Right cardiac atrium (tissue), 5 donors: ENCODE results near the gene MFRP. TPM values are rescaled to one million over a fixed set of nuclear protein-coding genes. Genes with fewer than 3 reads are reported as not detected.

ENCODE experiments used
- ATAC-seq, 2 donors: fragments of 200-7000 bp; cut with Tn5 transposase; one replicate each; pipeline versions ENCODE4 v1.8.0 to v1.9.1; 2020; ENCODE audit warnings: moderate library complexity in 2 of 2, mild to moderate bottlenecking in 1 of 2
- DNase-seq, 3 donors: peaks; one replicate each; pipeline ENCODE4 v3.0.0-alpha.2; 2020
- H3K27ac ChIP-seq: one replicate; pipeline ENCODE4 v1.5.1; 2013; ENCODE audit warnings: mild to moderate bottlenecking, low read length, control low read depth, moderate library complexity
- H3K27me3 ChIP-seq: one replicate; pipeline ENCODE4 v1.6.1; 2013; ENCODE audit not compliant: control insufficient read depth, insufficient read depth
- H3K4me1 ChIP-seq: one replicate; pipeline ENCODE4 v1.6.1; 2013; ENCODE audit warnings: low read length; ENCODE audit not compliant: control insufficient read depth, insufficient read depth
- H3K4me3 ChIP-seq: one replicate; pipeline ENCODE4 v1.5.1; 2013; ENCODE audit warnings: low read length, control low read depth
- H3K9me3 ChIP-seq: one replicate; pipeline ENCODE4 v1.6.1; 2013; ENCODE audit warnings: low read length; ENCODE audit not compliant: control insufficient read depth
- WGBS: extraction: QIAGEN DNeasy Blood & Tissue Kit; methylation state at CpG from one replicate; pipeline ENCODE4 v1.1.7; 2013; 5-methylcytosine and 5-hydroxymethylcytosine counted together
- intact Hi-C, 4 donors: fragments of 100-400 bp; cut with DNase I; formaldehyde crosslinking; loops; one replicate each; pipeline versions ENCODE4 v1.11.0 to v1.14.0; 2022 to 2023
- microRNA-seq, 2 donors: library from miRNA; unstranded; fragments of <30 nt; microRNA quantifications; one replicate each; pipeline ENCODE4 v1.2.0, GENCODE V29; 2020 to 2021
- polyA plus RNA-seq: library from polyadenylated mRNA; stranded (reverse); fragments of 200-250 nt; gene quantifications from one replicate; pipeline ENCODE4 v1.2.3, GENCODE V29; 2013
- total RNA-seq, 4 donors: library from RNA; stranded (reverse); fragmentation: NEBNext Ultra II Directional; extraction: Animal tissue kit (Norgen Biotek cat#: 25700); gene quantifications; one replicate each; pipeline ENCODE4 v1.2.1, GENCODE V29; 2021
- donor health status: healthy with polysubstance abuse.
- donor health status: DM: no; HTN: yes; CAD: no.
- donor health status: DM: no; HTN: no; CAD: no.
- donor health status: DM: no; HTN: yes; CAD: no; lungs with severe emphysema.
- donor health status: DM: yes; HTN: yes; CAD: no.

The MFRP gene
- total and polyA plus RNA-seq, 5 donors: 0.02 to 0.06 TPM; not detected in 3

GRCh38 chr11:119299416-119299815 is 47.1 kb downstream of the MFRP start:
- ATAC-seq (no peak), DNase-seq (no peak)
- WGBS: 95% methylated on average over 9 of the region's 9 CpGs
- Histone ChIP-seq H3K27me3 (no peaks in the 10 kb centered on the region), H3K9me3 (no peaks in the 10 kb centered on the region), H3K4me1 (no peaks in the 10 kb centered on the region), H3K27ac (peak overlapping the region; percentile 40), H3K4me3 (no peak overlapping the region)
- intact Hi-C loops: no loop called here

GRCh38 chr11:119298726-119299125 is 47.8 kb downstream of the MFRP start:
- Histone ChIP-seq H3K27ac (peak overlapping the region; percentile 32), H3K4me1 (no peaks in the 10 kb centered on the region), H3K9me3 (no peaks in the 10 kb centered on the region), H3K27me3 (no peaks in the 10 kb centered on the region), H3K4me3 (no peak overlapping the region)
- DNase-seq (peak; percentile 51 to 83 (median 77)), ATAC-seq (peak; percentile 72 to 82)
- 68% methylated on average over 2 of the region's 2 CpGs for WGBS
- intact Hi-C loops: no loop called here

- intact Hi-C loops: no loop called here
- ATAC-seq (no peak), DNase-seq (no peak)
- no peaks in the 10 kb centered on the region for H3K4me1 ChIP-seq
- WGBS: 58% methylated on average over 3 of the region's 3 CpGs
- peak overlapping the region; percentile 50 for H3K27ac ChIP-seq
- no peaks in the 10 kb centered on the region for H3K9me3 ChIP-seq
- H3K27me3 ChIP-seq: no peaks in the 10 kb centered on the region
- H3K4me3 ChIP-seq: no peak overlapping the region
These were observed 48.6 kb downstream of the MFRP start for GRCh38 chr11:119297938-119298337.

GRCh38 chr11:119295178-119295577 is 51.3 kb downstream of the MFRP start:
- no peak overlapping the region for H3K27ac ChIP-seq
- H3K9me3 ChIP-seq: no peaks in the 10 kb centered on the region
- DNase-seq (no peak), ATAC-seq (no peak)
- no peak overlapping the region for H3K4me3 ChIP-seq
- H3K27me3 ChIP-seq: no peaks in the 10 kb centered on the region
- H3K4me1 ChIP-seq: no peaks in the 10 kb centered on the region
- intact Hi-C loops: no loop called here
- 56% methylated on average over 3 of the region's 3 CpGs for WGBS

GRCh38 chr11:119293461-119293860 is 53.0 kb downstream of the MFRP start:
- H3K27me3 ChIP-seq: no peaks in the 10 kb centered on the region
- H3K27ac ChIP-seq: no peak overlapping the region
- intact Hi-C loops: no loop called here
- ATAC-seq (no peak), DNase-seq (no peak)
- H3K4me3 ChIP-seq: no peak overlapping the region
- WGBS: 95% methylated on average over 3 of the region's 3 CpGs
- no peaks in the 10 kb centered on the region for H3K4me1 ChIP-seq
- no peaks in the 10 kb centered on the region for H3K9me3 ChIP-seq

- ATAC-seq: no peak
- no peak overlapping the region for H3K4me3 ChIP-seq
- H3K4me1 ChIP-seq: no peaks in the 10 kb centered on the region
- WGBS: 98% methylated on average over 10 of the region's 10 CpGs
- no peak for DNase-seq
- no peaks in the 10 kb centered on the region for H3K27me3 ChIP-seq
- no peaks in the 10 kb centered on the region for H3K9me3 ChIP-seq
- no peak overlapping the region for H3K27ac ChIP-seq
- intact Hi-C loops: no loop called here
These were observed 55.5 kb downstream of the MFRP start for GRCh38 chr11:119290894-119291497.

Small RNA genes within 50 kb of the gene (microRNA-seq; reads per million reads assigned to microRNA genes)
- gene MIR6756: 0 reads per million in 2 donors

Other genes with a start within 250 kb of the MFRP start
- gene DPAGT1, start 244.9 kb downstream of the MFRP start, total RNA-seq: 10 to 100 TPM; 15.2 to 24.7 (median 23.9) TPM
- gene DPAGT1, start 244.9 kb downstream of the MFRP start, polyA plus RNA-seq: 14.4 TPM
- 10 to 100 TPM in 3 of 4 donors, 1 to 10 TPM in 1; 9.1 to 11.9 (median 11.0) TPM for gene C2CD2L, start 239.4 kb downstream of the MFRP start, total RNA-seq
- 9.2 TPM for gene C2CD2L, start 239.4 kb downstream of the MFRP start, polyA plus RNA-seq
- gene HINFP, start 225.1 kb downstream of the MFRP start, total RNA-seq: 10 to 100 TPM; 11.4 to 17.0 (median 15.4) TPM
- gene HINFP, start 225.1 kb downstream of the MFRP start, polyA plus RNA-seq: 8.4 TPM
- 1 to 10 TPM in 3 of 4 donors, under 1 TPM in 1; 0.86 to 1.8 (median 1.5) TPM for gene ABCG4, start 197.7 kb downstream of the MFRP start, total RNA-seq
- 1.4 TPM for gene ABCG4, start 197.7 kb downstream of the MFRP start, polyA plus RNA-seq
- 10 to 100 TPM; 18.7 to 25.2 (median 22.7) TPM for gene NLRX1, start 178.0 kb downstream of the MFRP start, total RNA-seq
- 12.8 TPM for gene NLRX1, start 178.0 kb downstream of the MFRP start, polyA plus RNA-seq
- under 1 TPM in 3 of 4 donors, not detected in 1; 0.48 to 0.66 (median 0.56) TPM for gene NHERF4, start 161.2 kb downstream of the MFRP start, total RNA-seq
- 0.11 TPM for gene NHERF4, start 161.2 kb downstream of the MFRP start, polyA plus RNA-seq
- gene CBL, start 140.4 kb downstream of the MFRP start, total RNA-seq: 10 to 100 TPM in 2 of 4 donors, 1 to 10 TPM in 2; 8.5 to 13.3 (median 10.3) TPM
- gene CBL, start 140.4 kb downstream of the MFRP start, polyA plus RNA-seq: 3.3 TPM
- 100 to 1,000 TPM in 2 of 4 donors, 10 to 100 TPM in 2; 95.1 to 127 (median 104) TPM for gene MCAM, start 29.6 kb downstream of the MFRP start, total RNA-seq
- gene MCAM, start 29.6 kb downstream of the MFRP start, polyA plus RNA-seq: 97.2 TPM
- 10 to 100 TPM; 12.7 to 19.6 (median 15.2) TPM for gene RNF26, start 12.2 kb downstream of the MFRP start, total RNA-seq
- 9.7 TPM for gene RNF26, start 12.2 kb downstream of the MFRP start, polyA plus RNA-seq
- 10 to 100 TPM; 21.4 to 31.0 (median 24.1) TPM for gene C1QTNF5, start 5.8 kb downstream of the MFRP start, total RNA-seq
- 27.1 TPM for gene C1QTNF5, start 5.8 kb downstream of the MFRP start, polyA plus RNA-seq
- gene USP2, start 35.0 kb upstream of the MFRP start, total RNA-seq: 10 to 100 TPM; 57.3 to 98.4 (median 95.7) TPM
- 57.1 TPM for gene USP2, start 35.0 kb upstream of the MFRP start, polyA plus RNA-seq
- 1 to 10 TPM in 3 of 4 donors, under 1 TPM in 1; 0.74 to 2.9 (median 1.8) TPM for gene THY1, start 76.5 kb upstream of the MFRP start, total RNA-seq
- 4.3 TPM for gene THY1, start 76.5 kb upstream of the MFRP start, polyA plus RNA-seq